DMS153 (cell line): Measurements from ENCODE around the gene RAB4B.
"Not testable (repeated sequence)": the region's sequence is repeated elsewhere in the genome, so short reads cannot be mapped to it uniquely, and the experiment has no call there.

Experiments
- DNase-seq: peaks from one replicate; lab custom pipeline; 2025; lab: John Stamatoyannopoulos, UW

Gene RAB4B

DNA sequence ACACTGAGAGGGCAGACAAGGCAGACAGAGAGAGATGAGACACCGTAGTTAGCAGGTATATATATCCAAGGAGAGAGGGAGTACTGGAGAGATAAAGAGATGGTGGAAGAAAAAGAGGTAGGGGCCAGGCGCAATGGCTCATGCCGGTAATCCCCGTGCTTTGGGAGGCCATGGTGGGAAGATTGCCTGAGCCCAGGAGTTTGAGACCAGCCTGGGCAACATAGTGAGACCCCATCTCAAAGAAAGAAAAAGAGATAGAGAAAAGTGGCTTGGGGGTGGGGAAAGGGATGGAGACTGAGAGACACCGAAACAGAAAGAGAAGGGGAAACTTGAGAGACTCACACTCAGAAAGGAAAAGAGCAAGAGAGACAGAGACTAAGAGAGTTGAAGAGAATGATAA lies 2.5 kb downstream of the RAB4B start:
- no peak for DNase-seq

DNA sequence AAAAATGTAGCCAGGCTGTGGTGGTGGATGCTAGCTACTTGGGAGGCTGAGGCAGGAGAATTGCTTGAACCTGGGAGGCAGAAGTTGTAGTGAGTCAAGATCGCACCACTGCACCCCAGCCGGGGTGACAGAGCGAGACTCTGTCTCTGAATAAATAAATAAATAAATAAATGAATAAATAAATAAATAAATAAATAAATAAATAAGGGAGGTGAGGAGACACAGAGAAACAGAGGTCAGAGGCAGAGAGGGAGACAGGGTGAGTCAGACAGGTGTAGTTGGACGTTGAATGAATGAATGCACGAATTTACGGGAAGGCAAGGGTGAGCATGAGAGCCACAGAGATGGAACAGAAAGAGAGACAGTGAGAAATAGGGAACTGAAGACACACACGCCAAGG lies 3.1 kb downstream of the RAB4B start:
- no peak for DNase-seq

DNA sequence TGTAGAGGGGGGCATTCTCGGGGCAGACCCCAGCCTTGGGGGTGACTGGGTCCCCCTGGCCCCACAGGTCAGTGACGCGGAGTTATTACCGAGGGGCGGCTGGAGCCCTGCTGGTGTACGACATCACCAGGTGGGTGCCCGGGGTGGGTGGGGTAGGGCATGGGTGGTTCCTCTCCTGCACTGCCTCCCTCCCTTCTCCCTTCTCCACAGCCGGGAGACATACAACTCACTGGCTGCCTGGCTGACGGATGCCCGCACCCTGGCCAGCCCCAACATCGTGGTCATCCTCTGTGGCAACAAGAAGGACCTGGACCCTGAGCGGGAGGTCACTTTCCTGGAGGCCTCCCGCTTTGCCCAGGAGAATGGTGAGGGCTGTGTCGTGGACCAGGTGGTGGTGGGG lies 5.7 kb downstream of the RAB4B start:
- no peak for DNase-seq

DNA sequence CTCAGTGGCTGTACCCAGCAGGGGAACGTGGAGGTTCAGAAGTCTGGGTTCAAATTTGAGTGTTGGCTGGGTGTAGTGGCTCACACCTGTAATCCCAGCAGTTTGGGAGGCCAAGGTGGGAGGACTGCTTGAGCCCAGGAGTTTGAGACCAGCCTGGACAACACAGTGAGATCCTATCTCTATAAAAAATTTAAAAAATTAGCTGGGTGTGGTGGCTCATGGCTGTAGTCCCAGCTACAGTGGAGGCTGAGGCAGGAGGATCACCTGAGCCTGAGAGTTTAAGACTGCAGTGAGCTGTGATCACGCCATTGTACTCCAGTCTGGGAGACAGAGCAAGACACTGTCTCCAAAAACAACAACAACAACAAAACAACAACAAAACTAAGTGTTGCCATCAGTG lies 6.1 kb downstream of the RAB4B start:
- not testable (repeated sequence) for DNase-seq

DNA sequence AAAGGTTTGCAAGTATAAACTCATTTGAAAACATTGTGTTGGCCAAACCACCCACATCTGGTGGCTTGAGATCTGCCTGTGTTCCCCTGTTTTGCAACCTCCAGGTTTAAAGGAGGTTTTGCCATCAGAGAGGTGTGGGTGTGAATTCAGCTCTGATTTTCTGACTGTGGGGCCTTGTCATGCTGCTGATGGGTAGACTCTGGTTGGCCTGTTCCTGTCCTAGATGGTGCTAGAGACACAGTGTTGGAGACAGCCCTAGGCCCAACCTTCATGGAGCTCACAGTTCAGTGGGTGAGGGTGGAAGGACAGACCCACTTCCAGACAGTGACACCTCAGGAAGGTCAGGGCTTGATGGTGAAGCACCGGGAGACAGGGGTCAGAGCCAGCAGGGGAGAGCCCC lies 7.5 kb downstream of the RAB4B start:
- DNase-seq: no peak

DNA sequence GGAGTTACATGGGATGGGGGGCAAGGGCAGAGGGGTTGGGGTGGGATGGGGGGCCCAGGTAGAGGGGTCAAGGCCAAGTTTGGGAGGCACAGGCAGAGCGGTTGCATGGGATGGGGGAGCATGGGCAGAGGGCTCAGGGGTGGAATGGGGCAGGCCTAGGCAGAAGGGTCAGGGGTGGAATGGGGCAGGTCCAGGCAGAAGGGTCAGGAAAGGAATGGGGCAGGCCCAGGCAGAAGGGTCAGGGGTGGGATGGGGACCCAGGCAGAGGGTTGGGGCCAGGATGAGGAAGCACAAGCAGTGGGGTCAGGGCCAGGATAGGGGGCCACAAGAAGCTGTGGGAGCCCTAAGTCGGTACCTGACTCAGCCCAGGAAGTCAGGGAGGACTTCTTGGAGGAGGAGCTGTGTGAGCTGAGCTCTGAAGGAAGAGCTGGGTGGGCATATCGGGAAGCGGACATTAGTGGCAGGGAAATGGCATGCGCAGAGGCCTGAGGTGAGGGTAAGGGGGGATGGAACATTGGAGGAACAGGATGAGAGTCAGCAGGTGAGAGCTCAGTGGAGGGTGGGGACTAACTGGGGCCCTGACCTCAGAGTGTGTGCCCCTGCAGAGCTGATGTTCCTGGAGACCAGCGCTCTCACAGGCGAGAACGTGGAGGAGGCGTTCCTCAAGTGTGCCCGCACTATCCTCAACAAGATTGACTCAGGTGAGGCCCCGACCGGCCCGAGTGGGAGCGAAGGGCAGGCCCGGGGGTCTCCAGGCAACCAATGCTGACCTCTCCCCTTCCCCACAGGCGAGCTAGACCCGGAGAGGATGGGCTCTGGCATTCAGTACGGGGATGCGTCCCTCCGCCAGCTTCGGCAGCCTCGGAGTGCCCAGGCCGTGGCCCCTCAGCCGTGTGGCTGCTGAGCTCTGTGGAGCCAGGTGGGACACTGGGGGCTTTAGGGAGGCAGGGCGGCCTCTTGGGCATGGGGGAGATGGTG lies 8.3 kb downstream of the RAB4B start:
- no peak for DNase-seq

DNA sequence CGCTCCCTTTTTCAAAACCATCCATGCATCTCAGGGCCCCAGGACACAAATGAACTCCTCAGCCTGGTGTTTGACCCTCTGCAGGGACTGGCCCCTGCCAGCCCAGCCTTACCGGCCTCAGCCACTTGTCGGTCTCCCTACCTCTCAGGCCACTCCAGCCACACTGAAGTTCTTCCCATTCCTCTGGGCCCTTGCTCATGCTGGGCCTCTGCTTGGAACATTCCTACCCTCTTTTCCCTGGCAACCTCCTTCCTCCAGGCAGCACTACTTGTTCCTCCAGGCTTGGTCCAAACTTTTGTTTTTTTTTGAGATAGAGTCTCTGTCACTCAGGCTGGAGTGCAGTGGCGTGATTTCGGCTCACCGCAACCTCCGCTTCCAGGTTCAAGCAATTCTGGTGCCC lies 13.3 kb downstream of the RAB4B start:
- DNase-seq: no peak

DNA sequence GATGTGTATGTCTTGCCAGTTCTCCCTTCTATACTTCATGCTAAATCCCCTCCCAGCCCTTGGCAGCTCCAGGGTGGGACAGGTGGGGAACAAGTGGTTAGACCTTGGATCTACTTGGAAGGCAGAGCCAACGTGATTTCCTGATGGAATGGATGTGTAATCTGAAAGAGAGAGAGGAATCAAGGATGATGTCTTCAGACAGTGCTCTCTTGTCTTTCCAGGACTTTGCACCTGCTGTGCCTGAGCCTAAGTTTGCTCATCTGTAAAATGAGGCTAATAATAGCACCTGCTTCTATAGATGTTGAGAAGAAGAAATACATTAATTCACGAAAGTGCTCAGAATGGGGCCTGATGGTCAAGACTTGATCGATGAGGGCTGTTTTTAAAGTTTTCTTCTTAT lies 13.9 kb downstream of the RAB4B start:
- DNase-seq: no peak

DNA sequence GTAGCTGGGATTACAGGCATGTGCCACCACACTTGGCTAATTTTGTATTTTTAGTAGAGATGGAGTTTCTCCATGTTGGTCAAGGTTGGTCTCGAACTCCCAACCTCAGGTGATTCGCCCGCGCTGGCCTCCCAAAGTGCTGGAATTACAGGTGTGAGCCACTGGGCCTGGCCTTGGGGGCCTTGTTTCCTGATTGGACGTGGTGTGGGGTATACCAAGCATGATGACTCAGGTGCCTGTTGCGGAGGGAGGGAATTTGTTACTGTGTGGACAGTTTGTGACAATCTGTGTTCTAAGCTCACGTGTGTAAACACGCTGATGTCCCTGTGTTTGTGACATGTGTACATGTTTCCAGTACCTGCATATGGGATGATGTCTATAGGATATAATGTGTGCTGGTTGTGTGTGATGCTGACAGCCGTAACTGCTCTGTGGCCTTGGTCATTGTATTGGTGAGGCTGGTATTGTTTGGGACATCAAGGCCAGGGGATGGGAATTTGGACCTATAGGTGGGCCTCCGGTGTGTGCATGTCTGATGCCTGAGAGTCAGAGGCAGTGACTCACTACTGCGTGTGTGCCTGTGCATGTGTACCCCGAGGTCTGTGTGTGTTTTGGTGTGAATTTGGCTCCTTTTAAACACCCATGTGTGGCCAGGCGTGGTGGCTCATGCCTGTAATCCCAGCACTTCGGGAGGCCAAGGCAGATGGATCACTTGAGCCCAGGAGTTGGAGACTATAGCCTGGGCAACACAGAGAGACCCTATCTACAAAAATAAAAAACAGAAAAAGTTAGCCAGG lies 19.3 kb downstream of the RAB4B start:
- DNase-seq: no peak

DNA sequence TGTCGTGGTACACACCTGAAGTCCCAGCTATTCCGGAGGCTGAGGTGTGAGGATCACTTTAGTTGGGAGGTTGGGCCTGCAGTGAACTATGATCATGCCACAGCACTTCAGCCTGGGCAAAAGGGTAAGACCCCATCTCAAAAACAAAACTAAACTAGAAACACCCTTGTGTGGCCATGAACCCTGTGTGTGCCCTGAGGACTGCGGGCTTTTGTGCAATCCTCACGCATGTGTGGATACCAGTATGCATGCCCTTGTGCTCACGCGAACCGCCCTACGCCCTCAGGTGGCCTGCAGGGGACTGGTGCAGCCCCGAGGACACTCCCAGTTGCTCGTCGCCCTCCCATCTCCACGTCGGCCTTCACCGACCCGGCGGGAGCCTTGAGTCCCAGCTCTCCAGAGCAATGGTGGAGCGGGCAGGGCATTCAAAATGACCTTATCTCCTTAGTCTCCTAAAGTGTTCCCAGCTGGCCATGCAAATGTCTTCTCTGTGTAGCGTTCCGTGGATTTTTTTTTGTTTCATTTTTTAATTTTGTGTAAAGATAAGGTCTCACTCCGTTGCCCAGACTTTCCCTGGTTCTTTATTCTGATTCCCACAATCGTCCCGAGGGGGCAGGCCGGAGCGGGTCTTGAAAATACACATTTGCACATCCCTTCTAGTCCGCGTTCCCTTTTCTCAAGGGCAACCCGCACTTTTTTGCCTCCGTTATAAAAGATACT lies 20.1 kb downstream of the RAB4B start:
- peak; percentile 58 for DNase-seq

DNA sequence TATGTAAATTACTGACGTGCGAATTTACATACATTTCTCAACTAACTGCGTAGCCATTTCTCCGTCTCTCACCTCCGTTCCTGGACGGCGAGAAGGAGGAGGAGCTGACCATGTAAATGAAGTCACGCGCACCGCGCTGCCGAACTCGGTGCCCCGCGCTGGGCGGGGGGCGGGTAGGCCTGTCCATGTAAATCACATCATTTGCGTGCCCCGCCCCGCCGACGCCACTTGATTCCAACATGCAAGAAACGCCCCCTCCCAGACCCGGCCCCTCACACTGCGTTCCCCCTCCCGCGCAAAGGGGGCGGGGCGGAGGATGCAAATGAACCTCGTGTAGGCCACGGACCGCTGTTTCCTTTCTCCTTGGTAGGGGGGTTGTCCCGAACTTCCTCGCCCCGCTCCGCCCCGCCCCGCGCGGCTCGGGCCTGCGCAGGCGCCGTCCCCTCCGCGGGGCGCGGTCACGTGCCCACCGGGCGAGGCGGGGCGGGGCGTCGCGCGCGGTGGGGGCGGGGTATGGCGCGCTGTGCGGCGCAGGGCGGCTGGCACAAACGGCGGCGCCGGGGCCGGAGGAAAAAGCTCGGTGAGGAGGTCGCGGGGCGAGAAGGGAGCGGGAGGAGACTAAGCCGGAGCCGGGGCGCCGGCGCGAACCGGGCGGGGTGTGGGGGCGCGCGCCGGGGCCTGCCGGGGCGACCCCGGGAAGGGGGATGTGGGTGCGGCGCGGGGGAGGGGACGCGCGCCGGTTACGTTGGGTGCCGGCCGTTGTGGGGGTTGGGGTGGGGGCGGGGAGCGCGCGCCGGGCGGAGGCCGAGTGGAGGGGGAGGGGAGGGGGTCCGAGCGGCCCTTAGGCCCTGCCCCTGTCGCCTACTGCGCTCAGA lies 20.9 kb downstream of the RAB4B start, which contains the start of gene EGLN2:
EGLN2 (plus strand) TSS at position 509 of the 875 bp plus-strand sequence. CDS start 1,382 bp downstream, outside the sequence.
- DNase-seq: peak; percentile 99

DNA sequence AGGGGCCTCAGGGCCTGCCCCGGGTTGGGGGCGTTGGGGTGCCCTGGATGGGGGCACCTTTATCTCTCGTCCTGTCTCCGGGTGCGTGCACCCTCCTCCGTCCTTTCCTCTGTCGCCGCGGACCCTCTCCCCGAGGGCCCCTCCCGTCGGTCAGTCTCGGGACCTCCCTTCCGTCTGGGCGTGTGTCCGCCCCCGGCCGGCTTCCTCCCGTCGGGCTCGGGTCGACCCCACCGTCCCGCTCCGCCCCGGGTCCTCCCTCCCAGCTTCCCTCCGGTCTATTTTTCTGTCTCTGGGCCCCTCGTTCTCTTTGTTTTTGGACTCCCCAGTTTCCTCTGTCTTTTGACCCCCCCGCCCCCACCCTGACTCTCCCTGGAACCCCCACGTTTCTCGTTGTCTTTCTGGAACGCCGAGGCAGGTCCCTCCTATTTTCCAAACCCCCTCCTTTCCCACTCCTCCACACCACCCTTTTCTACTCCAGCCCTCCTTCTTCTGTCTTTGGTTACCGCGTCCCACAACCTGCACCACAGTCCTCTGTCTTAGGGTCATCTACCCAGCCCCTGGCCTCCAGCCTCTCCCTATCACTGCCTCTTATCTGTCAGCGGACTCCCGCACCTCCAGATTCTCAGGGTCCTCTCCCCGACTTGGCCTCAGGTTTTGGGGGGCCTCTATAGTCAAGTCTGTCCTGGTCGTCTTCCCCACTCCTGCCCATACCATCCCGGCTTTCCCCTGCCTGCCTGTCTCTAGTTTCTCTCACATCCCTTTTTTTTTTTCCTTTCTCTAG lies 21.7 kb downstream of the RAB4B start:
- no peak for DNase-seq

DNA sequence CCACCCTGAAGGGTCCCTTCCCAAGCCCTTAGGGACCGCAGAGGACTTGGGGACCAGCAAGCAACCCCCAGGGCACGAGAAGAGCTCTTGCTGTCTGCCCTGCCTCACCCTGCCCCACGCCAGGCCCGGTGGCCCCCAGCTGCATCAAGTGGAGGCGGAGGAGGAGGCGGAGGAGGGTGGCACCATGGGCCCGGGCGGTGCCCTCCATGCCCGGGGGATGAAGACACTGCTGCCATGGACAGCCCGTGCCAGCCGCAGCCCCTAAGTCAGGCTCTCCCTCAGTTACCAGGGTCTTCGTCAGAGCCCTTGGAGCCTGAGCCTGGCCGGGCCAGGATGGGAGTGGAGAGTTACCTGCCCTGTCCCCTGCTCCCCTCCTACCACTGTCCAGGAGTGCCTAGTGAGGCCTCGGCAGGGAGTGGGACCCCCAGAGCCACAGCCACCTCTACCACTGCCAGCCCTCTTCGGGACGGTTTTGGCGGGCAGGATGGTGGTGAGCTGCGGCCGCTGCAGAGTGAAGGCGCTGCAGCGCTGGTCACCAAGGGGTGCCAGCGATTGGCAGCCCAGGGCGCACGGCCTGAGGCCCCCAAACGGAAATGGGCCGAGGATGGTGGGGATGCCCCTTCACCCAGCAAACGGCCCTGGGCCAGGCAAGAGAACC lies 22.4 kb downstream of the RAB4B start:
- no peak for DNase-seq

DNA sequence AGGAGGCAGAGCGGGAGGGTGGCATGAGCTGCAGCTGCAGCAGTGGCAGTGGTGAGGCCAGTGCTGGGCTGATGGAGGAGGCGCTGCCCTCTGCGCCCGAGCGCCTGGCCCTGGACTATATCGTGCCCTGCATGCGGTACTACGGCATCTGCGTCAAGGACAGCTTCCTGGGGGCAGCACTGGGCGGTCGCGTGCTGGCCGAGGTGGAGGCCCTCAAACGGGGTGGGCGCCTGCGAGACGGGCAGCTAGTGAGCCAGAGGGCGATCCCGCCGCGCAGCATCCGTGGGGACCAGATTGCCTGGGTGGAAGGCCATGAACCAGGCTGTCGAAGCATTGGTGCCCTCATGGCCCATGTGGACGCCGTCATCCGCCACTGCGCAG lies 22.9 kb downstream of the RAB4B start:
- DNase-seq: no peak

DNA sequence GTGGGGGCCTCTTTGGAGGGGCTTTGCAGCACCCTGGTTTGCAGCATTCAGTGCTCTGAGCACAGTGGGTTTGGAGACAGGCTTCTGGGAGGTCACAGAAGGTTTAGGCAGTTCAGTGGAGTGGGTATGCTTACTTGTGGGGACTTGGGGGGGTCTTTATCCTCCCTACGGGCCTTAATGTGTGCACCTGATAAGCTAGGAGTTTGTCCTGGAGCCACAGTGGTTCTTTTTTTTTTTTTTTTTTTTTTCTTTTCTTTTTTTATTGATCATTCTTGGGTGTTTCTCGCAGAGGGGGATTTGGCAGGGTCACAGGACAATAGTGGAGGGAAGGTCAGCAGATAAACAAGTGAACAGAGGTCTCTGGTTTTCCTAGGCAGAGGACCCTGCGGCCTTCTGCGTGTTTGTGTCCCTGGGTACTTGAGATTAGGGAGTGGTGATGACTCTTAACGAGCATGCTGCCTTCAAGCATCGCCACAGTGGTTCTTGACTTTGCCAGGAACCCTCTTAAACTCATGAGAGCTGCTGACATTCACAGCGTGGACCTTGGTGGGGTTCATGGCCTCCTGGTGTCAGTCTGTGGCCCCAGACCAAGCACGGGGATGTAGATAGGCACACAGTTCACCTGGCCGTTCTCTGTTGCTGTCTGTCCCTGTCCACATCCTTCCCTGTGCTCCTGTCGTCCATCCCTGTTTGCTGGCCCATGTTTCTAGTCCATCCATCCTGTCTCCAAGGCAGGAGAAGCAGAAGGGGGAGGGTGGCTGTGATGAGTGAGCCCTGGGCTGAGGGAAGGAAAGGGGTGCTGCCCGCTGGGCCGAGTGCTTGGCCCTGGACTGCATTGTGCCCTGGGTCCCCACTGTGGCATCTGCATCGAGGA lies 23.6 kb downstream of the RAB4B start:
- DNase-seq: no peak

DNA sequence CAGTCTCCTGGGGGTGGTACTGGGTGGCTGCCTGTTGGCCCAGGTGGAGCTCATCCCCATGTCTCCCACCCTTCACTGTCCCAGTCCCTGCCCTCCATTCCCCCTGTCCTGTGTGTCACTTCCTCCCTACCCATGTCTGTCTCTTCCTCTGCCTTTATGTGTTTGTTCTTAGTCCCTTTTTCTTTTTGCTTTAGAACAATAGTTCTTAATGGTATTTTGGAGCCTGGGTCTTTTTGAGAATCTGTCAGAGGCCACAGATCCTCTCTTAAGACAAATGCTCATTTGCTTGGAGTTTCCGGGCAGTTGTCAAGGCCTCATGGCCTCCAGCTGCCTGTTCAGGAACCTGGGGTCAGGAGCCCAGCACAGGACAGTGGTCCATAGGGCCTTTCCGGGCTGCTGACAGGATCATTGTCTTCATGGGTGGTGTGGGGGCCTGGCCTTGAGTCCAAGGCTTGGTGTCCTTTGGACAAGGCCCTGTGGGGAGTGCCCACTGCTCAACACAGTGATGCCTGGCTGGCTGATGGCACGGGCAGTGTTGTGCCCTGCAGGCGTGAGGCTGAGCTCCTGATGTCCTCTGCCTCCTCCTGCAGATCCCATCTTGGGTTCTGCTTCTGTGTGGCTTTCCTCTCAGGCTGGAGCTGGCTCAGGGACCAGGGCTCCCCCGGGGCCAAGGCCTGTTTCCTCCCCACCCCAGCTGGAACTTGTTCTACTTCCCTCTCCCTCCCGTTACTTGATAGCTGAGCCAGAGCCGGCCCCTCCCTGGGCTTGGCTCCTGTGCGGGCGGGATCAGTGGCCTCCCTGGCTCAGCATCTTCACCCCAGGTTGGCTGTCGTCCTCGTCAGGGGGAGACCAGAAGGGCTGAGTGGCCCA lies 24.5 kb downstream of the RAB4B start:
- DNase-seq: no peak

DNA sequence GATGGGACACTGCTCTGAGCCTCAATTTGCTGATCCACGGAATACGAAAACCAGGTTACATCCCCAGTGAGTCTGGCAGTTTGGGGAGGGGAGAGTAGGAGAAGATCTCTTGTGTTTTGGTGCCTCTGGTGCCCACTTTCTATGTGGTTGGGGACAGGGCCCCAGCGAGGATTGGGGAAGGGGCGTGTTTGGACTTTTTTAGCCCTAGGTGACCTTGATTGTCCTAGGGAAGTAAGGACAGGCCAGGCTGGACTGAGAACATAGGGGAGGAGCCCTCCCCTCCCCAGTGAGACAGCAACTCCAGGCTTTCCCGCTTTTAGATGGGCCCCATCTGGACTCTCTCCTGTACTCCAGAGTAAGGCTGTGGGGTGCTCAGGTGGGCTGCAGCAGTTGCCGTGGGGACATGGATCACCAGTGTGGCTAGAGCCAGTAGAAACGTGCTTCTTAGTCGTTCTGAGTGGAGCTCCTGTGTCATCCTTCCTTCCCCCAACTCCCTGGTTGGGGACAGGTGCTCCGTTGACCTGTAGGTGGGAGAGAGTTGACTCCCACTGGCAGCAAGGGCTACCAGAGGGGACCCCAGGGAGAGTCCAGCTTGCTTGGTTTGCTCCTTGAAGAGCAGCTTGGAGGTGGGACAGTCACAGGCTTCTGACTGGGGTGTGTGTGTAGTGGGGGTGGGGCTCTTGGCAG lies 25.3 kb downstream of the RAB4B start:
- DNase-seq: no peak
